Endothelial cell of umbilical vein (primary cell): ENCODE data around the gene MANBA. TPM values are rescaled to one million over a fixed set of nuclear protein-coding genes. Genes with fewer than 3 reads are reported as not detected.

Source experiments
- BruUV-seq: library from RNA; stranded (reverse); fragments of 400-500 nt; replicated peaks from 2 replicates; lab custom pipeline; 2021; lab: Mats Ljungman, UMichigan
- CTCF ChIA-PET: fragments of 300-600, 350-600 bp; sonication (Branson Sonifier 250); formaldehyde crosslinking; loops from one replicate; lab custom pipeline; 2021; ENCODE audit warnings: antibody characterized with exemption, inconsistent platforms; lab: Charles Lee
- POLR2A ChIA-PET: fragments of 300-600, 350-600 bp; sonication (Branson Sonifier 250); formaldehyde crosslinking; loops from one replicate; lab custom pipeline; 2021; ENCODE audit warnings: antibody characterized with exemption, inconsistent platforms; lab: Charles Lee
- DNase-seq: peaks from one replicate; pipeline ENCODE4 v3.0.0-alpha.2; 2011; ENCODE audit warnings: low read depth, low spot score
- FAIRE-seq: peaks from 2 replicates; lab custom pipeline; 2011; peaks lifted over from hg19 to GRCh38; lab: Jason Lieb, UNC
- H2AFZ ChIP-seq: 2 replicates; pipeline ENCODE4 v1.6.0; 2012; ENCODE audit warnings: low read depth, low read length, control low read depth, inconsistent platforms
- H3K27ac ChIP-seq: 2 replicates; pipeline ENCODE4 v1.5.1; 2011; ENCODE audit warnings: low read depth, mild to moderate bottlenecking, control low read depth, low read length, moderate library complexity; ENCODE audit not compliant: insufficient read depth
- H3K27me3 ChIP-seq, 2 experiments: 2 replicates each; pipeline versions ENCODE4 v1.6.0 to v1.6.1; 2011; ENCODE audit warnings: low read length in 2 of 2, mixed read lengths in 1 of 2; ENCODE audit not compliant: control insufficient read depth in 2 of 2, insufficient read depth in 2 of 2
- H3K36me3 ChIP-seq, 2 experiments: 2 replicates in 1 of 2; 3 replicates in 1 of 2; pipeline ENCODE4 v1.5.1; 2011; ENCODE audit warnings: low read length in 2 of 2, mild to moderate bottlenecking in 1 of 2, moderate library complexity in 1 of 2; ENCODE audit not compliant: control insufficient read depth in 2 of 2, insufficient read depth in 2 of 2; ENCODE audit errors: extremely low read depth in 1 of 2
- H3K4me1 ChIP-seq: 3 replicates; pipeline ENCODE4 v1.5.1; 2011; ENCODE audit warnings: mild to moderate bottlenecking, low read length; ENCODE audit not compliant: control insufficient read depth, insufficient read depth; ENCODE audit errors: extremely low read depth
- H3K4me2 ChIP-seq: 2 replicates; pipeline ENCODE4 v1.6.1; 2011; ENCODE audit warnings: low read length, control low read depth, mixed read lengths; ENCODE audit not compliant: insufficient read depth
- H3K4me3 ChIP-seq, 3 experiments: fragments of 200-600 bp in 1 of 3; sonication (generic), shearing (Covaris generic) in 1 of 3; replicated peaks in 1 of 3; 2 replicates each; pipeline ENCODE4 v1.5.1; 2011 to 2016; ENCODE audit warnings: control low read depth in 3 of 3, low read length in 3 of 3, mild to moderate bottlenecking in 2 of 3, inconsistent platforms in 1 of 3, low read depth in 1 of 3, moderate library complexity in 1 of 3; ENCODE audit not compliant: insufficient read depth in 1 of 3
- H3K79me2 ChIP-seq: 2 replicates; pipeline ENCODE4 v1.6.0; 2012; ENCODE audit warnings: low read length, inconsistent platforms; ENCODE audit not compliant: control insufficient read depth, insufficient read depth
- H3K9ac ChIP-seq: replicated peaks from 2 replicates; pipeline ENCODE3; 2011; ENCODE audit warnings: low read length, control low read depth; ENCODE audit not compliant: insufficient read depth; ENCODE audit errors: extremely low read depth
- H3K9me1 ChIP-seq: replicated peaks from 3 replicates; pipeline ENCODE4 v1.6.0; 2011; ENCODE audit warnings: mild to moderate bottlenecking, low read length; ENCODE audit not compliant: control insufficient read depth, insufficient read depth; ENCODE audit errors: extremely low read depth
- H3K9me3 ChIP-seq: replicated peaks from 2 replicates; pipeline ENCODE4 v1.5.1; 2012; ENCODE audit warnings: low read length, inconsistent platforms; ENCODE audit not compliant: control insufficient read depth, insufficient read depth
- H4K20me1 ChIP-seq: replicated peaks from 2 replicates; pipeline ENCODE3; 2011; ENCODE audit warnings: mild to moderate bottlenecking, low read length; ENCODE audit not compliant: control insufficient read depth, insufficient read depth; ENCODE audit errors: extremely low read depth
- EZH2 ChIP-seq: IDR thresholded peaks from 2 replicates; pipeline ENCODE4 v1.6.1; 2012; ENCODE audit warnings: borderline replicate concordance, low read depth, mild to moderate bottlenecking, moderate library complexity, low read length, inconsistent platforms; ENCODE audit not compliant: severe bottlenecking
- GATA2 ChIP-seq: IDR thresholded peaks from 2 replicates; pipeline ENCODE4 v1.7.0; 2011; ENCODE audit warnings: low read depth, mild to moderate bottlenecking, moderate library complexity, mixed read lengths, low read length; ENCODE audit not compliant: insufficient read length, insufficient read depth
- MAX ChIP-seq: IDR thresholded peaks from 2 replicates; pipeline ENCODE4 v1.6.1; 2011; ENCODE audit not compliant: insufficient read depth, insufficient read length
- POLR2A ChIP-seq: IDR thresholded peaks from 2 replicates; pipeline ENCODE4 v1.6.1; 2012; ENCODE audit warnings: low read depth, mild to moderate bottlenecking, control low read depth, low read length
- POLR2AphosphoS5 ChIP-seq: IDR thresholded peaks from 2 replicates; pipeline ENCODE4 v1.6.1; 2012; ENCODE audit warnings: low read depth, mild to moderate bottlenecking, control low read depth, low read length, moderate library complexity; ENCODE audit not compliant: insufficient read depth
- dilution Hi-C: fragments of 300-500 bp; cut with MboI; formaldehyde crosslinking; loops from one replicate; pipeline ENCODE4 v1.15.0; 2019; ENCODE audit warnings: low sequenced_read_pairs; ENCODE audit not compliant: extremely low pct_ligation_motif_present
- intact Hi-C: fragments of 100-400 bp; cut with micrococcal nuclease; formaldehyde crosslinking; loops from one replicate; pipeline ENCODE4 v1.10.0; 2022
- polyA plus RNA-seq, 4 experiments: library from polyadenylated mRNA; depleted of rRNA in 3 of 4; stranded (reverse) in 3 of 4; unstranded in 1 of 4; fragments of >200 nt; gene quantifications; 2 replicates each; pipeline versions ENCODE4 v1.2.1 to v1.2.3, GENCODE V29; 2011 to 2012; ENCODE audit warnings: missing spikeins in 1 of 4
- total RNA-seq: library from RNA; stranded (reverse); gene quantifications from 2 replicates; pipeline ENCODE4 v1.2.3, GENCODE V29; 2021

The MANBA gene
- total and polyA plus RNA-seq, 2 donors (not counting 3 experiments of a cell fraction or from before 2014, with no cell fraction given) = 5.6 to 7.7 TPM

GRCh38 chr4:102778720-102779119 is 18.0 kb upstream of the MANBA start:
- no peak overlapping the region for H3K27ac ChIP-seq
- H3K9ac ChIP-seq = no peak overlapping the region
- H3K36me3 ChIP-seq = no peaks in the 10 kb centered on the region
- FAIRE-seq (no peak), DNase-seq (no peak)
- no peak overlapping the region for H3K4me2 ChIP-seq
- H2AFZ ChIP-seq = no peak overlapping the region
- BruUV-seq = no TSS peak
- H3K4me3 ChIP-seq = no peak overlapping the region
- H3K79me2 ChIP-seq = no peaks in the 10 kb centered on the region
- intact Hi-C loops (no loop called here), dilution Hi-C loops (no loop called here)
- no peaks in the 10 kb centered on the region for H3K9me3 ChIP-seq
- ChIA-PET POLR2A (interaction anchor here (0.5 kb wide), 1 partner anchor 36 kb away, joined by 3 read pairs; no protein-coding TSS in a partner anchor), CTCF (no interaction called here)
- no peaks in the 10 kb centered on the region for H3K27me3 ChIP-seq
- no peaks in the 10 kb centered on the region for H4K20me1 ChIP-seq
- TF ChIP-seq GATA2 (no peak), EZH2 (no peak), POLR2AphosphoS5 (no peak)
- no peaks in the 10 kb centered on the region for H3K9me1 ChIP-seq
- H3K4me1 ChIP-seq = no peaks in the 10 kb centered on the region

GRCh38 chr4:102775805-102776204 is 15.0 kb upstream of the MANBA start:
- dilution Hi-C loops (no loop called here), intact Hi-C loops (no loop called here)
- H3K4me3 ChIP-seq = no peak overlapping the region
- BruUV-seq = no TSS peak
- CTCF ChIA-PET = no interaction called here
- TF ChIP-seq GATA2 (no peak), MAX (no peak), POLR2AphosphoS5 (no peak), POLR2A (no peak)
- H3K9me1 ChIP-seq = no peaks in the 10 kb centered on the region
- H3K27ac ChIP-seq = no peak overlapping the region
- no peak overlapping the region for H3K4me2 ChIP-seq
- no peaks in the 10 kb centered on the region for H3K36me3 ChIP-seq
- FAIRE-seq (no peak), DNase-seq (no peak)
- no peaks in the 10 kb centered on the region for H3K9me3 ChIP-seq
- H3K4me1 ChIP-seq = no peaks in the 10 kb centered on the region
- no peak overlapping the region for H2AFZ ChIP-seq
- no peaks in the 10 kb centered on the region for H3K27me3 ChIP-seq
- H4K20me1 ChIP-seq = no peaks in the 10 kb centered on the region
- POLR2A ChIA-PET = no interaction called here
- H3K79me2 ChIP-seq = no peaks in the 10 kb centered on the region
- no peak overlapping the region for H3K9ac ChIP-seq
